HG03064 (cell line): ENCODE results near the gene ADSS1.

Experiments used
- ATAC-seq: cut with Tn5 transposase; IDR thresholded peaks from one replicate; pipeline ENCODE4 v1.9.1; 2021; ENCODE audit warnings: low read depth; ENCODE audit not compliant: unreplicated experiment

Gene ADSS1

GRCh38 chr14:104729835-104730181 lies 5.8 kb downstream of the ADSS1 start:
- no peak for ATAC-seq

GRCh38 chr14:104730487-104730886 lies 6.5 kb downstream of the ADSS1 start:
- no peak for ATAC-seq

GRCh38 chr14:104731320-104732294 lies 7.6 kb downstream of the ADSS1 start:
- no peak for ATAC-seq

GRCh38 chr14:104732355-104732804 lies 8.4 kb downstream of the ADSS1 start:
- ATAC-seq, result no peak

- ATAC-seq, result no peak
Observed at GRCh38 chr14:104732931-104733681, 9.1 kb downstream of the ADSS1 start.

- no peak for ATAC-seq
Observed at GRCh38 chr14:104734051-104734587, 10.1 kb downstream of the ADSS1 start.

- ATAC-seq, result no peak
Observed at GRCh38 chr14:104734601-104734990, 10.6 kb downstream of the ADSS1 start.

- no peak for ATAC-seq
Observed at GRCh38 chr14:104734991-104735779, 11.2 kb downstream of the ADSS1 start.

- ATAC-seq, result no peak
Observed at GRCh38 chr14:104735830-104736642, 12.0 kb downstream of the ADSS1 start.

GRCh38 chr14:104738375-104739019 lies 14.5 kb downstream of the ADSS1 start:
- no peak for ATAC-seq

GRCh38 chr14:104739026-104739425 lies 15.0 kb downstream of the ADSS1 start:
- no peak for ATAC-seq

GRCh38 chr14:104739546-104740516 lies 15.8 kb downstream of the ADSS1 start:
- no peak for ATAC-seq

GRCh38 chr14:104741108-104741802 lies 17.2 kb downstream of the ADSS1 start:
- ATAC-seq, result no peak

- no peak for ATAC-seq
Observed at GRCh38 chr14:104741803-104742251, 17.8 kb downstream of the ADSS1 start.

- ATAC-seq, result no peak
Observed at GRCh38 chr14:104742586-104743455, 18.8 kb downstream of the ADSS1 start.
